HEK293 (cell line): Measurements from ENCODE around the gene NPW.
A peak's percentile ranks its signal among the peaks of the same experiment; 100 is the strongest.

Experiments
- GLI2 ChIP-seq: fragments of 450-650 bp; formaldehyde crosslinking; IDR thresholded peaks from 2 replicates; pipeline ENCODE4; 2017; ENCODE audit warnings: missing biosample characterization, missing genetic modification characterization, low read depth, borderline replicate concordance
- GLI4 ChIP-seq: fragments of 450-650 bp; formaldehyde crosslinking; IDR thresholded peaks from 2 replicates; pipeline ENCODE4 v1.5.1; 2016; ENCODE audit warnings: missing biosample characterization, missing genetic modification characterization
- HOXA7 ChIP-seq: sonication (generic); formaldehyde crosslinking; IDR thresholded peaks from 2 replicates; pipeline ENCODE4 v1.8.1; 2022; ENCODE audit warnings: missing genetic modification reagents, borderline replicate concordance
- IKZF3 ChIP-seq: fragments of 450-650 bp; IDR thresholded peaks from 2 replicates; pipeline ENCODE4 v1.5.0; 2018; ENCODE audit warnings: missing biosample characterization, mild to moderate bottlenecking, missing genetic modification characterization, moderate library complexity
- KLF1 ChIP-seq: fragments of 450-650 bp; formaldehyde crosslinking; IDR thresholded peaks from 2 replicates; pipeline ENCODE4 v1.5.1; 2016; ENCODE audit warnings: missing biosample characterization, missing genetic modification characterization
- KLF9 ChIP-seq: fragments of 450-650 bp; formaldehyde crosslinking; IDR thresholded peaks from 2 replicates; pipeline ENCODE4 v1.5.1; 2016; ENCODE audit warnings: missing biosample characterization, missing genetic modification characterization, low read depth
- REPIN1 ChIP-seq: fragments of 450-650 bp; formaldehyde crosslinking; IDR thresholded peaks from 2 replicates; pipeline ENCODE4 v1.5.1; 2017; ENCODE audit warnings: missing biosample characterization, missing genetic modification characterization, low read depth
- REST ChIP-seq: fragments of 450-650 bp; formaldehyde crosslinking; IDR thresholded peaks from 2 replicates; pipeline ENCODE4 v1.5.1; 2016; ENCODE audit warnings: missing biosample characterization, missing genetic modification characterization
- WT1 ChIP-seq: fragments of 450-650 bp; formaldehyde crosslinking; IDR thresholded peaks from 2 replicates; pipeline ENCODE4 v1.5.1; 2016; ENCODE audit warnings: missing biosample characterization, missing genetic modification characterization
- ZBTB17 ChIP-seq: fragments of 450-650 bp; formaldehyde crosslinking; IDR thresholded peaks from 2 replicates; pipeline ENCODE4 v1.5.1; 2016; ENCODE audit warnings: missing biosample characterization, missing genetic modification characterization
- ZBTB21 ChIP-seq: fragments of 450-650 bp; formaldehyde crosslinking; IDR thresholded peaks from 2 replicates; pipeline ENCODE4 v1.5.1; 2017; ENCODE audit warnings: missing biosample characterization, missing genetic modification characterization
- ZBTB7A ChIP-seq: fragments of 450-650 bp; formaldehyde crosslinking; IDR thresholded peaks from 2 replicates; pipeline ENCODE4 v1.5.1; 2016; ENCODE audit warnings: low read depth, missing biosample characterization, missing genetic modification characterization
- ZNF112 ChIP-seq: fragments of 450-650 bp; formaldehyde crosslinking; IDR thresholded peaks from 2 replicates; pipeline ENCODE4 v1.5.0; 2017; ENCODE audit warnings: missing biosample characterization, missing genetic modification characterization
- ZNF148 ChIP-seq: fragments of 450-650 bp; formaldehyde crosslinking; IDR thresholded peaks from 2 replicates; pipeline ENCODE4 v1.5.0; 2017; ENCODE audit warnings: missing biosample characterization, missing genetic modification characterization, borderline replicate concordance
- ZNF155 ChIP-seq: fragments of 450-650 bp; formaldehyde crosslinking; IDR thresholded peaks from 2 replicates; pipeline ENCODE4 v1.5.1; 2016; ENCODE audit warnings: missing biosample characterization, missing genetic modification characterization
- ZNF157 ChIP-seq: fragments of 450-650 bp; formaldehyde crosslinking; IDR thresholded peaks from 2 replicates; pipeline ENCODE4 v1.5.1; 2016; ENCODE audit warnings: missing biosample characterization, missing genetic modification characterization
- ZNF202 ChIP-seq: fragments of 450-650 bp; formaldehyde crosslinking; IDR thresholded peaks from 2 replicates; pipeline ENCODE4 v1.5.1; 2016; ENCODE audit warnings: missing biosample characterization, missing genetic modification characterization, borderline replicate concordance
- ZNF324 ChIP-seq: fragments of 450-650 bp; formaldehyde crosslinking; IDR thresholded peaks from 2 replicates; pipeline ENCODE4 v1.5.1; 2016; ENCODE audit warnings: missing biosample characterization, missing genetic modification characterization
- ZNF335 ChIP-seq: fragments of 450-650 bp; formaldehyde crosslinking; conservative IDR thresholded peaks from 2 replicates; pipeline ENCODE4 v1.5.1; 2016; ENCODE audit warnings: missing biosample characterization, missing genetic modification characterization
- ZNF366 ChIP-seq: fragments of 450-650 bp; formaldehyde crosslinking; conservative IDR thresholded peaks from 2 replicates; pipeline ENCODE4 v1.5.1; 2016; ENCODE audit warnings: missing biosample characterization, missing genetic modification characterization
- ZNF398 ChIP-seq: fragments of 450-650 bp; formaldehyde crosslinking; IDR thresholded peaks from 2 replicates; pipeline ENCODE4 v1.5.1; 2017; ENCODE audit warnings: missing biosample characterization, missing genetic modification characterization
- ZNF404 ChIP-seq: fragments of 450-650 bp; formaldehyde crosslinking; IDR thresholded peaks from 2 replicates; pipeline ENCODE4 v1.5.1; 2017; ENCODE audit warnings: missing biosample characterization, missing genetic modification characterization
- ZNF521 ChIP-seq: fragments of 450-650 bp; formaldehyde crosslinking; IDR thresholded peaks from 2 replicates; pipeline ENCODE4 v1.5.1; 2017; ENCODE audit warnings: missing biosample characterization, mild to moderate bottlenecking, missing genetic modification characterization
- ZNF561 ChIP-seq: fragments of 450-650 bp; IDR thresholded peaks from 2 replicates; pipeline ENCODE4 v1.5.1; 2018; ENCODE audit warnings: missing biosample characterization, missing genetic modification characterization, borderline replicate concordance
- ZNF626 ChIP-seq: fragments of 450-650 bp; sonication (Bioruptor Pico); formaldehyde crosslinking; IDR thresholded peaks from 2 replicates; pipeline ENCODE4 v1.5.1; 2018; ENCODE audit warnings: missing biosample characterization, missing genetic modification characterization, inconsistent platforms
- ZNF768 ChIP-seq: fragments of 450-650 bp; formaldehyde crosslinking; IDR thresholded peaks from 2 replicates; pipeline ENCODE4 v1.5.1; 2018; ENCODE audit warnings: missing biosample characterization, mild to moderate bottlenecking, missing genetic modification characterization
- TF ChIP-seq, protein P1 (sequence below): fragments of 450-650 bp; formaldehyde crosslinking; IDR thresholded peaks from 2 replicates; pipeline ENCODE4 v1.5.1; 2016; ENCODE audit warnings: missing biosample characterization, missing genetic modification characterization, borderline replicate concordance

The NPW gene

GRCh38 chr16:1989209-1990100, 30.1 kb upstream of the NPW start, which contains the start of gene SYNGR3 (continued):
- TF ChIP-seq, protein P1, sequence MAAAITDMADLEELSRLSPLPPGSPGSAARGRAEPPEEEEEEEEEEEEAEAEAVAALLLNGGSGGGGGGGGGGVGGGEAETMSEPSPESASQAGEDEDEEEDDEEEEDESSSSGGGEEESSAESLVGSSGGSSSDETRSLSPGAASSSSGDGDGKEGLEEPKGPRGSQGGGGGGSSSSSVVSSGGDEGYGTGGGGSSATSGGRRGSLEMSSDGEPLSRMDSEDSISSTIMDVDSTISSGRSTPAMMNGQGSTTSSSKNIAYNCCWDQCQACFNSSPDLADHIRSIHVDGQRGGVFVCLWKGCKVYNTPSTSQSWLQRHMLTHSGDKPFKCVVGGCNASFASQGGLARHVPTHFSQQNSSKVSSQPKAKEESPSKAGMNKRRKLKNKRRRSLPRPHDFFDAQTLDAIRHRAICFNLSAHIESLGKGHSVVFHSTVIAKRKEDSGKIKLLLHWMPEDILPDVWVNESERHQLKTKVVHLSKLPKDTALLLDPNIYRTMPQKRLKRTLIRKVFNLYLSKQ: no peak
- TF ChIP-seq GLI2 (tag by site-specific recombination) (no peak), ZBTB17 (tag by site-specific recombination) (peak; percentile 13; the same call in 1 of the 2 replicates), ZNF324 (no peak), ZNF561 (no peak), WT1 (tag by site-specific recombination) (peak; percentile 58; the same call in 1 of the 2 replicates), ZNF768 (tag by site-specific recombination) (no peak), ZNF202 (tag by site-specific recombination) (no peak), ZNF112 (tag by site-specific recombination) (no peak), REPIN1 (tag by site-specific recombination) (no peak), REST (tag by site-specific recombination) (peak; percentile 43; the same call in 1 of the 2 replicates), ZNF521 (tag by site-specific recombination) (no peak), ZNF148 (tag by site-specific recombination) (no peak), ZBTB7A (tag by site-specific recombination) (no peak), HOXA7 (CRISPR knock-in tag) (no peak), ZNF398 (peak; percentile 31; the same call in 1 of the 2 replicates), ZNF404 (tag by site-specific recombination) (no peak), ZBTB21 (tag by site-specific recombination) (no peak), ZNF155 (no peak), KLF9 (tag by site-specific recombination) (no peak), ZNF626 (tag by site-specific recombination) (no peak), KLF1 (tag by site-specific recombination) (peak; percentile 77; the same call in 1 of the 2 replicates), GLI4 (tag by site-specific recombination) (no peak), ZNF157 (tag by site-specific recombination) (no peak), ZNF335 (tag by site-specific recombination) (peak; percentile 54), ZNF366 (tag by site-specific recombination) (peak; percentile 51; the same call in 1 of the 2 replicates), IKZF3 (tag by site-specific recombination) (no peak)
